DMS 273 (cell line): ENCODE data around the gene SCD.
A peak's percentile ranks its signal among the peaks of the same experiment; 100 is the strongest.

ENCODE experiments used
- DNase-seq: peaks from one replicate; lab custom pipeline; 2025; ENCODE audit not compliant: unreplicated experiment; lab: John Stamatoyannopoulos, UW

The SCD gene

GRCh38 chr10:100339236-100339635, 7.8 kb upstream of the SCD start:
- DNase-seq: no peak

- no peak for DNase-seq
Measured at GRCh38 chr10:100340948-100341847, 5.8 kb upstream of the SCD start.

- DNase-seq: peak; percentile 68
Measured at GRCh38 chr10:100341953-100342626, 4.9 kb upstream of the SCD start.

- DNase-seq: no peak
Measured at GRCh38 chr10:100342627-100342972, 4.4 kb upstream of the SCD start.

GRCh38 chr10:100344241-100344788, 2.7 kb upstream of the SCD start:
- DNase-seq: no peak

- peak; percentile 33 for DNase-seq
Measured at GRCh38 chr10:100345570-100346330, 1.3 kb upstream of the SCD start.

- DNase-seq: peak; percentile 88
Measured at GRCh38 chr10:100346351-100346764, 675 bp upstream of the SCD start.

GRCh38 chr10:100347568-100348195, 649 bp downstream of the SCD start:
- peak; percentile 50 for DNase-seq

GRCh38 chr10:100348389-100348927, 1.4 kb downstream of the SCD start:
- no peak for DNase-seq

- DNase-seq: no peak
Measured at GRCh38 chr10:100349087-100349486, 2.1 kb downstream of the SCD start.

GRCh38 chr10:100349672-100350071, 2.6 kb downstream of the SCD start:
- no peak for DNase-seq

GRCh38 chr10:100350914-100351485, 4.0 kb downstream of the SCD start:
- no peak for DNase-seq

GRCh38 chr10:100353770-100354485, 6.9 kb downstream of the SCD start:
- DNase-seq: no peak

- no peak for DNase-seq
Measured at GRCh38 chr10:100355086-100355485, 8.1 kb downstream of the SCD start.

GRCh38 chr10:100356067-100357017, 9.3 kb downstream of the SCD start:
- DNase-seq: no peak

- no peak for DNase-seq
Measured at GRCh38 chr10:100357059-100357858, 10.2 kb downstream of the SCD start.

- no peak for DNase-seq
Measured at GRCh38 chr10:100359030-100359432, 12.0 kb downstream of the SCD start.
